WTC11 (cell line): ENCODE data around the gene GINS1. TPM values are rescaled to one million over a fixed set of nuclear protein-coding genes. Genes with fewer than 3 reads are reported as not detected.
A peak's percentile ranks its signal among the peaks of the same experiment; 100 is the strongest.

ENCODE experiments used
- ATAC-seq: fragments of 200-7000 bp; cut with Tn5 transposase; 2 replicates; pipeline ENCODE4 v1.10.0; 2021; ENCODE audit warnings: mild to moderate bottlenecking, moderate library complexity
- CTCF ChIA-PET: fragments of 300-600 bp; sonication (Branson Sonifier 250); formaldehyde crosslinking; loops from one replicate; lab custom pipeline; 2021; ENCODE audit warnings: antibody characterized with exemption; lab: Charles Lee
- POLR2A ChIA-PET: fragments of 350-600 bp; sonication (Branson Sonifier 250); formaldehyde crosslinking; loops from one replicate; lab custom pipeline; 2021; ENCODE audit warnings: antibody characterized with exemption; lab: Charles Lee
- DNase-seq: peaks from one replicate; pipeline ENCODE4 v3.0.0; 2021; ENCODE audit warnings: low spot score
- H3K27ac Mint-ChIP-seq: 2 replicates; pipeline ENCODE4 v1.8.0; 2021; ENCODE audit warnings: mixed read lengths
- H3K27me3 Mint-ChIP-seq: 2 replicates; pipeline ENCODE4 v1.8.0; 2021; ENCODE audit warnings: low read depth, mild to moderate bottlenecking, moderate library complexity, mixed read lengths
- H3K36me3 Mint-ChIP-seq: 2 replicates; pipeline ENCODE4 v1.8.0; 2021; ENCODE audit warnings: mixed read lengths
- H3K4me1 Mint-ChIP-seq: 2 replicates; pipeline ENCODE4 v1.8.0; 2022; ENCODE audit warnings: mixed read lengths
- H3K4me3 Mint-ChIP-seq: 2 replicates; pipeline ENCODE4 v1.8.0; 2021; ENCODE audit warnings: mild to moderate bottlenecking, moderate library complexity, mixed read lengths
- H3K9me3 Mint-ChIP-seq: 2 replicates; pipeline ENCODE4 v1.8.0; 2021; ENCODE audit warnings: mixed read lengths
- ATF1 ChIP-seq: sonication (generic); formaldehyde crosslinking; IDR thresholded peaks from 2 replicates; pipeline ENCODE4 v1.8.1; 2023; ENCODE audit warnings: mild to moderate bottlenecking, moderate library complexity, missing genetic modification reagents
- E2F5 ChIP-seq: sonication (generic); formaldehyde crosslinking; IDR thresholded peaks from 2 replicates; pipeline ENCODE4 v1.8.1; 2022; ENCODE audit warnings: mild to moderate bottlenecking, moderate library complexity, missing genetic modification reagents
- ERG ChIP-seq: fragments of 250-450 bp; sonication (Bioruptor Pico); IDR thresholded peaks from 2 replicates; pipeline ENCODE4 v1.8.0; 2021; ENCODE audit warnings: mild to moderate bottlenecking
- GRHL2 ChIP-seq: fragments of 250-450 bp; sonication (Bioruptor Pico); IDR thresholded peaks from 2 replicates; pipeline ENCODE4 v1.8.0; 2022; ENCODE audit warnings: mild to moderate bottlenecking, moderate library complexity; ENCODE audit not compliant: insufficient replicate concordance, severe bottlenecking
- HMGA2 ChIP-seq: fragments of 250-450 bp; sonication (Bioruptor Pico); IDR thresholded peaks from 2 replicates; pipeline ENCODE4 v1.4.0; 2021; ENCODE audit warnings: mild to moderate bottlenecking, moderate library complexity
- NFE2L1 ChIP-seq: sonication (generic); formaldehyde crosslinking; IDR thresholded peaks from 2 replicates; pipeline ENCODE4 v1.8.1; 2023; ENCODE audit warnings: missing genetic modification reagents
- NR1H2 ChIP-seq: sonication (generic); formaldehyde crosslinking; IDR thresholded peaks from 2 replicates; pipeline ENCODE4 v1.9.0; 2021; ENCODE audit warnings: mild to moderate bottlenecking, moderate library complexity, missing genetic modification reagents
- PRRX2 ChIP-seq: fragments of 250-450 bp; sonication (Bioruptor Pico); IDR thresholded peaks from 2 replicates; pipeline ENCODE4 v1.8.0; 2021; ENCODE audit warnings: mild to moderate bottlenecking
- RORB ChIP-seq: fragments of 250-450 bp; sonication (Bioruptor Pico); IDR thresholded peaks from 2 replicates; pipeline ENCODE4 v1.9.0; 2021; ENCODE audit warnings: mild to moderate bottlenecking
- SP1 ChIP-seq: sonication (generic); formaldehyde crosslinking; conservative IDR thresholded peaks from 2 replicates; pipeline ENCODE4 v1.8.1; 2022; ENCODE audit warnings: missing genetic modification reagents
- TEAD1 ChIP-seq: sonication (generic); formaldehyde crosslinking; IDR thresholded peaks from 2 replicates; pipeline ENCODE4 v1.8.0; 2022; ENCODE audit warnings: mild to moderate bottlenecking, missing genetic modification reagents
- TEAD4 ChIP-seq: sonication (generic); formaldehyde crosslinking; IDR thresholded peaks from 2 replicates; pipeline ENCODE4 v1.8.0; 2022; ENCODE audit warnings: mild to moderate bottlenecking, missing genetic modification reagents
- ZNF121 ChIP-seq: sonication (generic); formaldehyde crosslinking; IDR thresholded peaks from 2 replicates; pipeline ENCODE4 v1.8.0; 2023; ENCODE audit warnings: missing genetic modification reagents
- ZNF317 ChIP-seq: sonication (generic); formaldehyde crosslinking; IDR thresholded peaks from 2 replicates; pipeline ENCODE4 v1.8.1; 2023; ENCODE audit warnings: low read depth, mild to moderate bottlenecking, moderate library complexity, missing genetic modification reagents, borderline replicate concordance
- ZNF532 ChIP-seq: fragments of 250-450 bp; sonication (Bioruptor Pico); IDR thresholded peaks from 2 replicates; pipeline ENCODE4 v1.9.0; 2021; ENCODE audit warnings: mild to moderate bottlenecking, borderline replicate concordance
- ZNF671 ChIP-seq: fragments of 250-450 bp; sonication (Bioruptor Pico); IDR thresholded peaks from 2 replicates; pipeline ENCODE4 v1.8.0; 2021; ENCODE audit warnings: mild to moderate bottlenecking
- total RNA-seq: library from RNA; stranded (reverse); gene quantifications from 3 replicates; pipeline ENCODE4 v1.2.3, GENCODE V29; 2021
- TF ChIP-seq, protein P1 (sequence below): sonication (generic); formaldehyde crosslinking; IDR thresholded peaks from 2 replicates; pipeline ENCODE4 v1.8.0; 2023; ENCODE audit warnings: mild to moderate bottlenecking, missing genetic modification reagents
- TF ChIP-seq, protein P2 (sequence below): sonication (generic); formaldehyde crosslinking; conservative IDR thresholded peaks from 2 replicates; pipeline ENCODE4 v1.8.1; 2023; ENCODE audit warnings: mild to moderate bottlenecking, low read depth, missing genetic modification reagents, moderate library complexity
- TF ChIP-seq, protein P3 (sequence below): sonication (generic); formaldehyde crosslinking; IDR thresholded peaks from 2 replicates; pipeline ENCODE4 v1.8.0; 2023; ENCODE audit warnings: missing genetic modification reagents

GINS1 gene
- total RNA-seq, 1 experiment from 2014 or later: 70.4 TPM

DNA sequence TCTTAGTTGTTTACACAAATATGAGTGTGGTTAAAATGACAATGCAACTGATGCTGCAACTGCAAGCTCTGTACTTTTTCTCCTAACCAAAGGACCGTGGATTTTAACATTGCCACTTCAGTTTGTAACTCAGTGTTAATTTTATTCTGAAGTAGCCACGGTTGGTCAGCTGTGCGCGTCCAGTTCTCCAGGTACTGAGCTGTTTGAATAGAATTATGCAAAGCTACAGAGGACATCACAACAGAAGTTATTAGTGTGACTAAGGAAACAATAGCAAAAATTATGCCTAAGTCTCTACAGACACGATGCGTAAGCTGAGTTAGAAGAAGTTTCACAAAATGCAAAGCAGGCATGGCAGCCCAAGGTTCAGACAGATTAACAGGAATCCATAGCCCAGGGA is 12.5 kb upstream of the GINS1 start (continued):
- TF ChIP-seq, protein P1, sequence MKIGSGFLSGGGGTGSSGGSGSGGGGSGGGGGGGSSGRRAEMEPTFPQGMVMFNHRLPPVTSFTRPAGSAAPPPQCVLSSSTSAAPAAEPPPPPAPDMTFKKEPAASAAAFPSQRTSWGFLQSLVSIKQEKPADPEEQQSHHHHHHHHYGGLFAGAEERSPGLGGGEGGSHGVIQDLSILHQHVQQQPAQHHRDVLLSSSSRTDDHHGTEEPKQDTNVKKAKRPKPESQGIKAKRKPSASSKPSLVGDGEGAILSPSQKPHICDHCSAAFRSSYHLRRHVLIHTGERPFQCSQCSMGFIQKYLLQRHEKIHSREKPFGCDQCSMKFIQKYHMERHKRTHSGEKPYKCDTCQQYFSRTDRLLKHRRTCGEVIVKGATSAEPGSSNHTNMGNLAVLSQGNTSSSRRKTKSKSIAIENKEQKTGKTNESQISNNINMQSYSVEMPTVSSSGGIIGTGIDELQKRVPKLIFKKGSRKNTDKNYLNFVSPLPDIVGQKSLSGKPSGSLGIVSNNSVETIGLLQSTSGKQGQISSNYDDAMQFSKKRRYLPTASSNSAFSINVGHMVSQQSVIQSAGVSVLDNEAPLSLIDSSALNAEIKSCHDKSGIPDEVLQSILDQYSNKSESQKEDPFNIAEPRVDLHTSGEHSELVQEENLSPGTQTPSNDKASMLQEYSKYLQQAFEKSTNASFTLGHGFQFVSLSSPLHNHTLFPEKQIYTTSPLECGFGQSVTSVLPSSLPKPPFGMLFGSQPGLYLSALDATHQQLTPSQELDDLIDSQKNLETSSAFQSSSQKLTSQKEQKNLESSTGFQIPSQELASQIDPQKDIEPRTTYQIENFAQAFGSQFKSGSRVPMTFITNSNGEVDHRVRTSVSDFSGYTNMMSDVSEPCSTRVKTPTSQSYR (CRISPR knock-in tag): no peak
- TF ChIP-seq ZNF671 (no peak), E2F5 (CRISPR knock-in tag) (no peak), GRHL2 (no peak), RORB (CRISPR knock-in tag) (no peak), ERG (CRISPR knock-in tag) (no peak)
- TF ChIP-seq, protein P2, sequence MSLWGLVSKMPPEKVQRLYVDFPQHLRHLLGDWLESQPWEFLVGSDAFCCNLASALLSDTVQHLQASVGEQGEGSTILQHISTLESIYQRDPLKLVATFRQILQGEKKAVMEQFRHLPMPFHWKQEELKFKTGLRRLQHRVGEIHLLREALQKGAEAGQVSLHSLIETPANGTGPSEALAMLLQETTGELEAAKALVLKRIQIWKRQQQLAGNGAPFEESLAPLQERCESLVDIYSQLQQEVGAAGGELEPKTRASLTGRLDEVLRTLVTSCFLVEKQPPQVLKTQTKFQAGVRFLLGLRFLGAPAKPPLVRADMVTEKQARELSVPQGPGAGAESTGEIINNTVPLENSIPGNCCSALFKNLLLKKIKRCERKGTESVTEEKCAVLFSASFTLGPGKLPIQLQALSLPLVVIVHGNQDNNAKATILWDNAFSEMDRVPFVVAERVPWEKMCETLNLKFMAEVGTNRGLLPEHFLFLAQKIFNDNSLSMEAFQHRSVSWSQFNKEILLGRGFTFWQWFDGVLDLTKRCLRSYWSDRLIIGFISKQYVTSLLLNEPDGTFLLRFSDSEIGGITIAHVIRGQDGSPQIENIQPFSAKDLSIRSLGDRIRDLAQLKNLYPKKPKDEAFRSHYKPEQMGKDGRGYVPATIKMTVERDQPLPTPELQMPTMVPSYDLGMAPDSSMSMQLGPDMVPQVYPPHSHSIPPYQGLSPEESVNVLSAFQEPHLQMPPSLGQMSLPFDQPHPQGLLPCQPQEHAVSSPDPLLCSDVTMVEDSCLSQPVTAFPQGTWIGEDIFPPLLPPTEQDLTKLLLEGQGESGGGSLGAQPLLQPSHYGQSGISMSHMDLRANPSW: no peak
- TF ChIP-seq, protein P3, sequence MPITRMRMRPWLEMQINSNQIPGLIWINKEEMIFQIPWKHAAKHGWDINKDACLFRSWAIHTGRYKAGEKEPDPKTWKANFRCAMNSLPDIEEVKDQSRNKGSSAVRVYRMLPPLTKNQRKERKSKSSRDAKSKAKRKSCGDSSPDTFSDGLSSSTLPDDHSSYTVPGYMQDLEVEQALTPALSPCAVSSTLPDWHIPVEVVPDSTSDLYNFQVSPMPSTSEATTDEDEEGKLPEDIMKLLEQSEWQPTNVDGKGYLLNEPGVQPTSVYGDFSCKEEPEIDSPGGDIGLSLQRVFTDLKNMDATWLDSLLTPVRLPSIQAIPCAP: no peak

DNA sequence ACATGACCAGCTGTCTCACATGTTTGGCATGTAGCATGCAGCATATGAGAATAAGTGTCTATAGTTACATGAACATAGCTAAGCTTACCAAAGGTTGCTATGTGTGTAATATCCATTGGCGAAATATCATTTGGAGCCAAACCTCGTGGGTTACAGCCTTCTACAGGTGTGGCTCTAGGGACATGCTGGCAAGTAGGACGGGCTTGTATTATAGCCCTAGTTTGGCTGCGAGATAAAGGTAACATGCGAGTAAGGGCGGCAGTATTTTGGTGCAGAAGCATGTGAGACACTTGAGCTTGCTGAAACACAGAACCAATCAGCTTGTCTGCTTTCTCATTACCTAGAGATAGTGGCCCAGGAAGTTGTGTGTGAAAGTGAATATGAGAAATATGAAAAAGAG is 10.4 kb upstream of the GINS1 start:
- ChIA-PET CTCF (interaction anchor here (0.9 to 4.3 kb wide), 5 partner anchors 10 to 149 kb away, joined by 3 to 78 read pairs (median 33); partner anchors contain the start of genes GINS1 and PYGB), POLR2A (interaction anchor here (0.8 to 0.9 kb wide), 2 partner anchors 10 to 14 kb away, joined by 3 to 4 read pairs; partner anchors contain the start of gene GINS1)
- H3K4me1 Mint-ChIP-seq: peaks cover 20% of the 10 kb centered on the region
- H3K27ac Mint-ChIP-seq: peak overlapping the region; percentile 12; the same call in 1 of the 2 replicates
- H3K9me3 Mint-ChIP-seq: peaks cover 8% of the 10 kb centered on the region
- ATAC-seq (no peak), DNase-seq (no peak)
- H3K27me3 Mint-ChIP-seq: peaks cover 11% of the 10 kb centered on the region
- no peak for TF ChIP-seq NR1H2 (CRISPR knock-in tag)
- TF ChIP-seq HMGA2: no peak
- TF ChIP-seq ZNF121 (CRISPR knock-in tag): no peak
- no peak for TF ChIP-seq SP1 (CRISPR knock-in tag)
- TF ChIP-seq TEAD1 (CRISPR knock-in tag): no peak
- H3K36me3 Mint-ChIP-seq: peaks cover 4% of the 10 kb centered on the region; the same call in 1 of the 2 replicates
- no peak overlapping the region for H3K4me3 Mint-ChIP-seq

DNA sequence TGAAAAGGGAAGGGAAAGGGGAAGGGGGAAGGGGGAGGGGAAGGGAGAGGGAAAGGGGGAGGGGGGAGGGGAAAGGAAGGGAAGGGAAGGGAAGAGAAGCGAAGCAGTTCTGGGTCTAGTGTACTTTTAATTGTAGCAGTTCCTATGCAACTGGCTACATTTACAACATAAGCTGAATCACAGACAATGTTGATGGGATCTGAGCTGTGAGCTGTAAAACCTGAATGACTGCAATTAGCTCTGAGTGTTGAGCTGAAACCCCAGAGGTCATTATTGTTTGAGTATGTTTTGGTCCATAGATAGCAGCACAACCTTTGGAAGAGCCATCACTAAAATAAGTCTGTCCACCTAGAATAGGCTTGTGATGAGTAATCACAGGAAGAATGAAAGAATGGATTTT is 9.7 kb upstream of the GINS1 start:
- Mint-ChIP-seq H3K4me3 (no peak overlapping the region), H3K36me3 (peaks cover 9% of the 10 kb centered on the region), H3K27me3 (peaks cover 17% of the 10 kb centered on the region), H3K27ac (no peak overlapping the region), H3K4me1 (peaks cover 20% of the 10 kb centered on the region), H3K9me3 (peaks cover 13% of the 10 kb centered on the region)
- ATAC-seq: no peak
- DNase-seq: no peak
- CTCF ChIA-PET: interaction anchor here (0.9 to 4.3 kb wide), 10 partner anchors 9 to 150 kb away, joined by 3 to 78 read pairs (median 12); partner anchors contain the start of genes GINS1 and PYGB
- POLR2A ChIA-PET: interaction anchor here (0.8 to 0.9 kb wide), 2 partner anchors 9 to 15 kb away, joined by 3 to 4 read pairs; partner anchors contain the start of gene GINS1
- TF ChIP-seq ZNF317 (CRISPR knock-in tag): no peak
- TF ChIP-seq ZNF532 (CRISPR knock-in tag): no peak
- TF ChIP-seq NFE2L1 (CRISPR knock-in tag): no peak
- no peak for TF ChIP-seq ATF1 (CRISPR knock-in tag)
- no peak for TF ChIP-seq TEAD4 (CRISPR knock-in tag)
- TF ChIP-seq PRRX2 (CRISPR knock-in tag): no peak
